Measurements from ENCODE around the gene IRF7. TPM values are rescaled to one million over a fixed set of nuclear protein-coding genes. Genes with fewer than 3 reads are reported as not detected.

Gene IRF7
- total RNA-seq, 1 experiment from 2014 or later, result 15.2 TPM

GRCh38 chr11:575313-575995 lies 40.3 kb downstream of the IRF7 start:
- Histone ChIP-seq H2AFZ (ENCODE audit: low read depth, low read length, poor library complexity, severe bottlenecking) (no peak overlapping the region), H3K9ac (ENCODE audit: low read length) (peak overlapping the region; percentile 82), H3K27me3 (ENCODE audit: insufficient read depth, low read length) (no peaks in the 10 kb centered on the region), H3K27ac (ENCODE audit: low read depth, low read length) (peak overlapping the region; percentile 90), H4K20me1 (ENCODE audit: insufficient read depth) (no peaks in the 10 kb centered on the region; the same call in 1 of the 2 replicates), H3K36me3 (ENCODE audit: control insufficient read depth in 1 of 2, insufficient read depth in 2 of 2, low read length in 2 of 2) (peaks cover 0 to 8% of the 10 kb centered on the region in 2 experiments; a peak in 1 of 4 replicates), H3K4me3 (replicated peaks in 1 of 2; ENCODE audit: low read depth in 1 of 2, low read length in 2 of 2) (peak overlapping the region; percentile 62 to 86), H3K79me2 (ENCODE audit: insufficient read depth, low read length) (peaks cover 41% of the 10 kb centered on the region), H3K9me2 (ENCODE audit: insufficient read depth) (no peaks in the 10 kb centered on the region), H3K9me3 (ENCODE audit: control insufficient read depth in 1 of 2, insufficient read depth in 1 of 2, low read depth in 1 of 2, low read length in 2 of 2) (no peaks in the 10 kb centered on the region), H3K4me1 (ENCODE audit: control insufficient read depth in 1 of 2, insufficient read depth in 2 of 2, low read length in 2 of 2) (peaks cover 16 to 37% of the 10 kb centered on the region in 2 experiments), H3K4me2 (ENCODE audit: low read length) (peak overlapping the region; percentile 98)
- ChIA-PET RAD21 (ENCODE audit: low non-redundant PET in 1 of 2, low total read pairs in 2 of 2, uncharacterized antibody in 2 of 2, unreplicated experiment in 2 of 2) (interaction anchor here in 1 of 2 experiments (1.1 kb wide), 1 partner anchor 16 kb away, joined by 7 read pairs; no protein-coding TSS in a partner anchor), CTCF (interaction anchor here (0.8 to 1.4 kb wide), 2 partner anchors 21 to 127 kb away, joined by 4 to 5 read pairs; no protein-coding TSS in a partner anchor), POLR2A (interaction anchor here (0.7 to 1.1 kb wide), 10 partner anchors 9 to 260 kb away, joined by 3 to 8 read pairs (median 4); partner anchors contain the start of genes DEAF1, HRAS and TMEM80)
- peak; percentile 65 for ATAC-seq
- no peak for TF ChIP-seq CBX3 (IDR thresholded peaks at IDR 0.05; ENCODE audit: low read depth)
- TF ChIP-seq, protein P1, sequence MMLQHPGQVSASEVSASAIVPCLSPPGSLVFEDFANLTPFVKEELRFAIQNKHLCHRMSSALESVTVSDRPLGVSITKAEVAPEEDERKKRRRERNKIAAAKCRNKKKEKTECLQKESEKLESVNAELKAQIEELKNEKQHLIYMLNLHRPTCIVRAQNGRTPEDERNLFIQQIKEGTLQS (IDR thresholded peaks at IDR 0.05), result no peak
- TF ChIP-seq, protein P2, sequence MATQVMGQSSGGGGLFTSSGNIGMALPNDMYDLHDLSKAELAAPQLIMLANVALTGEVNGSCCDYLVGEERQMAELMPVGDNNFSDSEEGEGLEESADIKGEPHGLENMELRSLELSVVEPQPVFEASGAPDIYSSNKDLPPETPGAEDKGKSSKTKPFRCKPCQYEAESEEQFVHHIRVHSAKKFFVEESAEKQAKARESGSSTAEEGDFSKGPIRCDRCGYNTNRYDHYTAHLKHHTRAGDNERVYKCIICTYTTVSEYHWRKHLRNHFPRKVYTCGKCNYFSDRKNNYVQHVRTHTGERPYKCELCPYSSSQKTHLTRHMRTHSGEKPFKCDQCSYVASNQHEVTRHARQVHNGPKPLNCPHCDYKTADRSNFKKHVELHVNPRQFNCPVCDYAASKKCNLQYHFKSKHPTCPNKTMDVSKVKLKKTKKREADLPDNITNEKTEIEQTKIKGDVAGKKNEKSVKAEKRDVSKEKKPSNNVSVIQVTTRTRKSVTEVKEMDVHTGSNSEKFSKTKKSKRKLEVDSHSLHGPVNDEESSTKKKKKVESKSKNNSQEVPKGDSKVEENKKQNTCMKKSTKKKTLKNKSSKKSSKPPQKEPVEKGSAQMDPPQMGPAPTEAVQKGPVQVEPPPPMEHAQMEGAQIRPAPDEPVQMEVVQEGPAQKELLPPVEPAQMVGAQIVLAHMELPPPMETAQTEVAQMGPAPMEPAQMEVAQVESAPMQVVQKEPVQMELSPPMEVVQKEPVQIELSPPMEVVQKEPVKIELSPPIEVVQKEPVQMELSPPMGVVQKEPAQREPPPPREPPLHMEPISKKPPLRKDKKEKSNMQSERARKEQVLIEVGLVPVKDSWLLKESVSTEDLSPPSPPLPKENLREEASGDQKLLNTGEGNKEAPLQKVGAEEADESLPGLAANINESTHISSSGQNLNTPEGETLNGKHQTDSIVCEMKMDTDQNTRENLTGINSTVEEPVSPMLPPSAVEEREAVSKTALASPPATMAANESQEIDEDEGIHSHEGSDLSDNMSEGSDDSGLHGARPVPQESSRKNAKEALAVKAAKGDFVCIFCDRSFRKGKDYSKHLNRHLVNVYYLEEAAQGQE (IDR thresholded peaks at IDR 0.05; ENCODE audit: low read depth), result no peak
- peak; percentile 65 for TF ChIP-seq POLR2AphosphoS5 (IDR thresholded peaks at IDR 0.05; ENCODE audit: low read depth, low read length)
- no peak for TF ChIP-seq JUND (IDR thresholded peaks at IDR 0.05)
- no peak for TF ChIP-seq YY1 (IDR thresholded peaks at IDR 0.05; ENCODE audit: extremely low read depth, insufficient replicate concordance, low read depth, low read length)
- peak; percentile 56; the same call in 1 of the 2 replicates for TF ChIP-seq ZFX (IDR thresholded peaks at IDR 0.05)
- TF ChIP-seq SIN3A (IDR thresholded peaks at IDR 0.05; ENCODE audit: low read depth), result no peak
- no peak for TF ChIP-seq ZNF274 (IDR thresholded peaks at IDR 0.05; ENCODE audit: low read depth, low read length)
- no peak for TF ChIP-seq RAD21 (IDR thresholded peaks at IDR 0.05; ENCODE audit: low read depth)
- TF ChIP-seq EZH2phosphoT487 (IDR thresholded peaks at IDR 0.05; ENCODE audit: borderline replicate concordance), result no peak
- TF ChIP-seq TCF7L2 (IDR thresholded peaks at IDR 0.05; ENCODE audit: borderline replicate concordance, extremely low read depth, insufficient read depth, insufficient read length), result no peak
- no peak for TF ChIP-seq EZH2 (IDR thresholded peaks at IDR 0.05)
- no TSS peak for BruUV-seq (replicated peaks)
- intact Hi-C loops (cut with micrococcal nuclease), result no loop called here
- DNase-seq (ENCODE audit: low read depth, low spot score), result peak; percentile 24
